Measurements from ENCODE around the gene ADGRL2.

GRCh38 chr1:81833722-81834121 lies 33.0 kb downstream of the ADGRL2 start:
- TF ChIP-seq EP300 (IDR thresholded peaks at IDR 0.05) (no peak), POLR2AphosphoS5 (IDR thresholded peaks at IDR 0.05) (no peak)

All from suprapubic skin (tissue), 4 donors.